ENCODE measurements around the gene SYNRG.
"Not testable (repeated sequence)": the region's sequence is repeated elsewhere in the genome, so short reads cannot be mapped to it uniquely, and the experiment has no call there.

Gene SYNRG

GRCh38 chr17:37523715-37524219 lies 85.5 kb downstream of the SYNRG start:
- FAIRE-seq: no peak

GRCh38 chr17:37521821-37522220 lies 87.4 kb downstream of the SYNRG start:
- FAIRE-seq: no peak
- TF ChIP-seq TAF1 (IDR thresholded peaks at IDR 0.05; ENCODE audit: low read depth, low read length) (no peak), SPI1 (IDR thresholded peaks at IDR 0.05; ENCODE audit: low read depth, low read length) (no peak), POLR2AphosphoS5 (IDR thresholded peaks at IDR 0.05; ENCODE audit: low read depth, low read length) (no peak), POLR2A (IDR thresholded peaks at IDR 0.05; ENCODE audit: low read depth, low read length) (no peak), POU2F2 (IDR thresholded peaks at IDR 0.05; ENCODE audit: low read depth, low read length) (no peak), PAX5 (IDR thresholded peaks at IDR 0.05; ENCODE audit: insufficient read depth, low read length, severe bottlenecking) (no peak)

More at GRCh38 chr17:37523715-37524219, 85.5 kb downstream of the SYNRG start:
- TF ChIP-seq POLR2A (IDR thresholded peaks at IDR 0.05; ENCODE audit: low read depth, low read length): no peak
- no peak for DNase-seq (ENCODE audit: insufficient read length, low spot score)

GRCh38 chr17:37520174-37520573 lies 89.0 kb downstream of the SYNRG start:
- FAIRE-seq (no peak), DNase-seq (ENCODE audit: insufficient read length, low spot score) (no peak)
- TF ChIP-seq PAX5 (IDR thresholded peaks at IDR 0.05; ENCODE audit: insufficient read depth, low read length, severe bottlenecking) (no peak), POLR2A (IDR thresholded peaks at IDR 0.05; ENCODE audit: low read depth, low read length) (no peak), SPI1 (IDR thresholded peaks at IDR 0.05; ENCODE audit: low read depth, low read length) (no peak)

More at GRCh38 chr17:37521821-37522220, 87.4 kb downstream of the SYNRG start:
- no peak for DNase-seq (ENCODE audit: insufficient read length, low spot score)

- DNase-seq (ENCODE audit: insufficient read length, low spot score): no peak
- TF ChIP-seq POLR2AphosphoS5 (IDR thresholded peaks at IDR 0.05; ENCODE audit: low read depth, low read length) (no peak), POU2F2 (IDR thresholded peaks at IDR 0.05; ENCODE audit: low read depth, low read length) (no peak), POLR2A (IDR thresholded peaks at IDR 0.05; ENCODE audit: low read depth, low read length) (no peak), PAX5 (IDR thresholded peaks at IDR 0.05; ENCODE audit: insufficient read depth, low read length, severe bottlenecking) (no peak), TAF1 (IDR thresholded peaks at IDR 0.05; ENCODE audit: low read depth, low read length) (no peak)
- FAIRE-seq: no peak
Observed at GRCh38 chr17:37519251-37519985, 89.8 kb downstream of the SYNRG start.

GRCh38 chr17:37518826-37519225 lies 90.4 kb downstream of the SYNRG start:
- FAIRE-seq: no peak
- TF ChIP-seq POLR2AphosphoS5 (IDR thresholded peaks at IDR 0.05; ENCODE audit: low read depth, low read length): no peak
- TF ChIP-seq TAF1 (IDR thresholded peaks at IDR 0.05; ENCODE audit: low read depth, low read length): no peak
- no peak for TF ChIP-seq PAX5 (IDR thresholded peaks at IDR 0.05; ENCODE audit: insufficient read depth, low read length, severe bottlenecking)
- no peak for TF ChIP-seq SPI1 (IDR thresholded peaks at IDR 0.05; ENCODE audit: low read depth, low read length)
- no peak for TF ChIP-seq POLR2A (IDR thresholded peaks at IDR 0.05; ENCODE audit: low read depth, low read length)
- TF ChIP-seq POU2F2 (IDR thresholded peaks at IDR 0.05; ENCODE audit: low read depth, low read length): no peak
- DNase-seq (ENCODE audit: insufficient read length, low spot score): no peak

- no peak for DNase-seq (ENCODE audit: insufficient read length, low spot score)
- FAIRE-seq: no peak
- TF ChIP-seq TAF1 (IDR thresholded peaks at IDR 0.05; ENCODE audit: low read depth, low read length): no peak
- no peak for TF ChIP-seq SPI1 (IDR thresholded peaks at IDR 0.05; ENCODE audit: low read depth, low read length)
- no peak for TF ChIP-seq POU2F2 (IDR thresholded peaks at IDR 0.05; ENCODE audit: low read depth, low read length)
- TF ChIP-seq POLR2AphosphoS5 (IDR thresholded peaks at IDR 0.05; ENCODE audit: low read depth, low read length): no peak
- no peak for TF ChIP-seq POLR2A (IDR thresholded peaks at IDR 0.05; ENCODE audit: low read depth, low read length)
Observed at GRCh38 chr17:37517881-37518280, 91.3 kb downstream of the SYNRG start.

- DNase-seq (ENCODE audit: insufficient read length, low spot score): no peak
- FAIRE-seq: no peak
- no peak for TF ChIP-seq PAX5 (IDR thresholded peaks at IDR 0.05; ENCODE audit: insufficient read depth, low read length, severe bottlenecking)
- no peak for TF ChIP-seq POLR2AphosphoS5 (IDR thresholded peaks at IDR 0.05; ENCODE audit: low read depth, low read length)
- TF ChIP-seq SPI1 (IDR thresholded peaks at IDR 0.05; ENCODE audit: low read depth, low read length): no peak
- no peak for TF ChIP-seq POU2F2 (IDR thresholded peaks at IDR 0.05; ENCODE audit: low read depth, low read length)
Observed at GRCh38 chr17:37516127-37516571, 93.1 kb downstream of the SYNRG start.

- DNase-seq (ENCODE audit: insufficient read length, low spot score) (no peak), FAIRE-seq (no peak)
- no peak for TF ChIP-seq POLR2AphosphoS5 (IDR thresholded peaks at IDR 0.05; ENCODE audit: low read depth, low read length)
- no peak for TF ChIP-seq SPI1 (IDR thresholded peaks at IDR 0.05; ENCODE audit: low read depth, low read length)
- no peak for TF ChIP-seq POU2F2 (IDR thresholded peaks at IDR 0.05; ENCODE audit: low read depth, low read length)
- no peak for TF ChIP-seq POLR2A (IDR thresholded peaks at IDR 0.05; ENCODE audit: low read depth, low read length)
- no peak for TF ChIP-seq PAX5 (IDR thresholded peaks at IDR 0.05; ENCODE audit: insufficient read depth, low read length, severe bottlenecking)
- no peak for TF ChIP-seq TAF1 (IDR thresholded peaks at IDR 0.05; ENCODE audit: low read depth, low read length)
Observed at GRCh38 chr17:37513711-37514110, 95.5 kb downstream of the SYNRG start.

GRCh38 chr17:37512442-37513068 lies 96.7 kb downstream of the SYNRG start:
- no peak for FAIRE-seq
- no peak for DNase-seq (ENCODE audit: insufficient read length, low spot score)
- TF ChIP-seq POU2F2 (IDR thresholded peaks at IDR 0.05; ENCODE audit: low read depth, low read length) (no peak), SPI1 (IDR thresholded peaks at IDR 0.05; ENCODE audit: low read depth, low read length) (no peak), POLR2AphosphoS5 (IDR thresholded peaks at IDR 0.05; ENCODE audit: low read depth, low read length) (no peak), TAF1 (IDR thresholded peaks at IDR 0.05; ENCODE audit: low read depth, low read length) (no peak), PAX5 (IDR thresholded peaks at IDR 0.05; ENCODE audit: insufficient read depth, low read length, severe bottlenecking) (no peak), POLR2A (IDR thresholded peaks at IDR 0.05; ENCODE audit: low read depth, low read length) (no peak)

- not testable (repeated sequence) for FAIRE-seq
Observed at GRCh38 chr17:37511642-37512041, 97.6 kb downstream of the SYNRG start.

More at GRCh38 chr17:37511642-37512041, 97.6 kb downstream of the SYNRG start:
- not testable (repeated sequence) for DNase-seq (ENCODE audit: insufficient read length, low spot score)

Data from GM12891 (cell line).